Omental fat pad (tissue), 4 donors: ENCODE results near the gene CENPP. TPM values are rescaled to one million over a fixed set of nuclear protein-coding genes. Genes with fewer than 3 reads are reported as not detected.

Experiments used
- ATAC-seq: fragments of 150-250 bp; one replicate; pipeline ENCODE4 v1.9.1; 2016; ENCODE audit warnings: mild to moderate bottlenecking, moderate library complexity; ENCODE audit not compliant: low FRiP score
- DNase-seq: peaks from one replicate; pipeline ENCODE4 v3.0.0-alpha.2; 2019; ENCODE audit warnings: low spot score
- CTCF ChIP-seq, 3 donors: fragments of 450-650 bp; IDR thresholded peaks; one replicate each; pipeline ENCODE4 v1.5.1; 2016 to 2017; ENCODE audit warnings: antibody characterized with exemption in 3 of 3, mild to moderate bottlenecking in 3 of 3, moderate library complexity in 2 of 3
- total RNA-seq, 4 donors: library from RNA; depleted of rRNA; stranded (reverse); fragments of >200 nt; gene quantifications; one replicate each; pipeline ENCODE4 v1.1.0, GENCODE V29; 2016

The CENPP gene
- total RNA-seq, 4 donors from 2014 or later = 1.2 to 7.0 (median 5.6) TPM

DNA sequence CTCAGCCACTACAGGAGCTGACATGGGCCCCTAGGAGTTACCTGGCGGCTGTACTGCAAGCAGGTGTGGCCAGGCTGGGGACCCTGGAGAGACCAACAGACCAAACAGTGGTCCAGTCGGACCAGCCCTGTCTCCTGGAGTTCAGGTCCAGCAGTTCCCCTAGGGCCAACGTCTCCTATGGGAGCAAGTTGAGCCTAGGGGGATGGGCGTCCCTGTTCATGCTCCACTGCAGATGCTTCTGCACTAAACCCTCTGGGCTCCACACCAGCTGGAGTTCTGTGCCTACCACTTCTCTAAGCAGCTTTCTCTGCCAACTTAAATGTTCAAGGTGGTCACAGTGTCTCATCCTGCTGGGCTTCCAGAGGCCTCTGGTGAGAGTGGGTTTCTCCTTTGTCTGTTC is 119.1 kb downstream of the CENPP start:
- ATAC-seq (no peak), DNase-seq (no peak)
- no peak for TF ChIP-seq CTCF (IDR thresholded peaks at IDR 0.05)

- no peak for ATAC-seq
- no peak for TF ChIP-seq CTCF (IDR thresholded peaks at IDR 0.05)
- no peak for DNase-seq
Measured at GRCh38 chr9:92446536-92446935, 120.8 kb downstream of the CENPP start.

GRCh38 chr9:92455217-92455616 is 129.5 kb downstream of the CENPP start:
- TF ChIP-seq CTCF (IDR thresholded peaks at IDR 0.05) = no peak
- ATAC-seq = no peak
- DNase-seq = no peak

DNA sequence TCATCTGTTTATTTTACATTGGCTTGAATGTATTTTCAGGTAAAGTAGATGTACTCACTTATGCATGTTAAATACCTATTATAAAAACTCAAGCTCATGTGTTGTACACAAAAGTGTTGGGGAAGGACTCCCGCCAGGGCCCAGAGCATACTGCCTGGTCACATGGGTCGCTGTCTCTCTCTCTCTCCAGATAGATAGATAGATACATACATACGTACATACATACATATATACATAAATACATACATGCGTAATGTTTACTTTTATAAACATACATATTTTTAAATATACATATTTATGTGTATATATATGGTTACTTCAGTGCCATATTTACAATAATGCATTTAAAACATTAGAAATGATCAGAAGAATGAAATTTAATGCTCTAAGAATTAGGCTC is 131.8 kb downstream of the CENPP start:
- no peak for ATAC-seq
- no peak for TF ChIP-seq CTCF (IDR thresholded peaks at IDR 0.05)
- no peak for DNase-seq

DNA sequence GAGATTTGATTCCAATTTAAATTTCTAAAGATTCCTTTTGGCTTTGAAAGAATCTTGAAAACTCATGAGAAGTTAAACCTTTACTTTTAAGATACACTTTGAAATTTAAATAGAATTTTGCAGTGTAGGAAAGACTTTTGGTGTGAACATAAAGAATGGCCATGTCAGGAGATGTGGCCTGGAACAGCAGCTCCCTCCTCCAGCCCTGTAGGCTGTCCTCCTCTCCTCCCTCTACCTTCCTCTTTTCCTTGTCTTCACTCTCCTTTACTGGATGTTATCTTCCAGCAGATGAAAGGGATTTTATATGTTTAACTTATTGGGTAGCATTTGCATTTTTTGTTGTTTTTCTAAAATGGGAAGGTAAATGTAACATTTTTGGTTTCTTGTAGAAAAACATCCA is 137.6 kb downstream of the CENPP start:
- ATAC-seq = no peak
- TF ChIP-seq CTCF (IDR thresholded peaks at IDR 0.05) = no peak
- DNase-seq = no peak

DNA sequence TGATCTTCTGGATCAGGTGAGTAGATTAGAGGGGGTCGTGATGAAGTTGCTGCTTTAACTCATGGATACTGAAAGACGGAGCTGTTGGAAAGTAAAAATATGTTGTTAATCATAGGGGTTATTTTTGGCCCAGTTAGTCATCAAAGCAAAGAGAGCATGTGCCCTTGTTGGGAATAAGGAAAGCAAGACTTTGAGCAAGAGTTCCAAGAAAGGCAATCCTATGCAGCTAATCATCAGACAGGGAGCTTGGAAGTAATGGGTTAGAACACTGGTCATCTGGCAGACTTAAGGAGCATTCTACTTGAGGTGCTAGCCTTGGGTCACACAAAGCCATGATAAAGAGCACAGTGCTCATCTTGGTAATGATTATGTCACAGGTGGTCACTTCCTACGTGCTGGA is 138.2 kb downstream of the CENPP start:
- peak; percentile 84 for ATAC-seq

More for the DNA sequence above, 138.2 kb downstream of the CENPP start:
- TF ChIP-seq CTCF (IDR thresholded peaks at IDR 0.05) = no peak
- DNase-seq = no peak
